Measurements from ENCODE around the gene PCMT1. TPM values are rescaled to one million over a fixed set of nuclear protein-coding genes. Genes with fewer than 3 reads are reported as not detected.

The PCMT1 gene
- total and polyA plus RNA-seq, 12 donors: 15.9 to 113 (median 61.4) TPM

GRCh38 chr6:149815788-149816187 lies 66.2 kb downstream of the PCMT1 start:
- no peak for TF ChIP-seq CTCF (IDR thresholded peaks at IDR 0.05)
- no peak for TF ChIP-seq POLR2A (IDR thresholded peaks at IDR 0.05)
- Histone ChIP-seq H3K36me3 (replicated peaks in 1 of 2) (peaks cover 0 to 10% of the 10 kb centered on the region in 2 donors), H3K4me1 (replicated peaks in 1 of 2) (no peaks in the 10 kb centered on the region), H3K27me3 (no peaks in the 10 kb centered on the region), H3K27ac (no peak overlapping the region), H3K9me3 (replicated peaks in 1 of 3) (no peaks in the 10 kb centered on the region), H3K4me3 (no peak overlapping the region)
- no peak for DNase-seq
- intact Hi-C loops (cut with DNase I): no loop called here
- 86 to 95% (median 92%) methylated on average over 2 to 4 of the region's 4 CpGs for WGBS, 4 donors

GRCh38 chr6:149820506-149820905 lies 71.0 kb downstream of the PCMT1 start:
- H3K4me3 ChIP-seq: no peak overlapping the region
- no peaks in the 10 kb centered on the region for H3K4me1 ChIP-seq (replicated peaks in 1 of 2)
- no peaks in the 10 kb centered on the region for H3K27me3 ChIP-seq
- H3K27ac ChIP-seq: no peak overlapping the region
- H3K36me3 ChIP-seq (replicated peaks in 1 of 2): peaks cover 0 to 8% of the 10 kb centered on the region in 2 donors
- no peak for DNase-seq
- 91 to 98% (median 95%) methylated on average over 7 of the region's 7 CpGs for WGBS, 4 donors
- intact Hi-C loops (cut with DNase I): loop anchor here in 1 of 2 donors (10.0 kb wide), 1 partner anchor 86 kb away; no protein-coding TSS in a partner anchor
- no peaks in the 10 kb centered on the region for H3K9me3 ChIP-seq (replicated peaks in 1 of 3)
- TF ChIP-seq CTCF (IDR thresholded peaks at IDR 0.05): no peak
- no peak for TF ChIP-seq POLR2A (IDR thresholded peaks at IDR 0.05)

- Histone ChIP-seq H3K36me3 (replicated peaks in 1 of 2) (peaks cover 0 to 13% of the 10 kb centered on the region in 2 donors), H3K27ac (no peak overlapping the region), H3K4me1 (replicated peaks in 1 of 2) (no peaks in the 10 kb centered on the region), H3K4me3 (no peak overlapping the region), H3K9me3 (replicated peaks in 1 of 3) (no peaks in the 10 kb centered on the region), H3K27me3 (no peaks in the 10 kb centered on the region)
- no peak for DNase-seq
- no peak for TF ChIP-seq POLR2A (IDR thresholded peaks at IDR 0.05)
- TF ChIP-seq CTCF (IDR thresholded peaks at IDR 0.05): no peak
- intact Hi-C loops (cut with DNase I): loop anchor here in 1 of 2 donors (10.0 kb wide), 1 partner anchor 87 kb away; no protein-coding TSS in a partner anchor
- WGBS, 4 donors: 76 to 94% (median 82%) methylated on average over 1 of the region's 1 CpG
Measured at GRCh38 chr6:149821492-149821891, 72.0 kb downstream of the PCMT1 start.

GRCh38 chr6:149823013-149823412 lies 73.5 kb downstream of the PCMT1 start:
- H3K9me3 ChIP-seq (replicated peaks in 1 of 3): no peaks in the 10 kb centered on the region
- peaks cover 0 to 13% of the 10 kb centered on the region in 2 donors for H3K36me3 ChIP-seq (replicated peaks in 1 of 2)
- intact Hi-C loops (cut with DNase I): loop anchor here in 1 of 2 donors (10.0 kb wide), 1 partner anchor 88 kb away; no protein-coding TSS in a partner anchor
- DNase-seq: no peak
- no peak overlapping the region for H3K4me3 ChIP-seq
- 87 to 91% (median 88%) methylated on average over 4 of the region's 4 CpGs for WGBS, 4 donors
- no peak overlapping the region for H3K27ac ChIP-seq
- no peaks in the 10 kb centered on the region for H3K27me3 ChIP-seq
- no peaks in the 10 kb centered on the region for H3K4me1 ChIP-seq (replicated peaks in 1 of 2)
- TF ChIP-seq POLR2A (IDR thresholded peaks at IDR 0.05) (no peak), CTCF (IDR thresholded peaks at IDR 0.05) (no peak)

All from adrenal gland (tissue), 12 donors.